ENCODE data around the gene TEX2. TPM values are rescaled to one million over a fixed set of nuclear protein-coding genes. Genes with fewer than 3 reads are reported as not detected.

TEX2 gene
- total RNA-seq, 6 donors from 2014 or later, result 42.3 to 96.1 (median 53.4) TPM

GRCh38 chr17:64261417-64262145 is 1.5 kb downstream of the TEX2 start:
- 51 to 57% methylated on average over 6 of the region's 6 CpGs for WGBS, 2 donors

GRCh38 chr17:64260886-64261285 is 2.2 kb downstream of the TEX2 start:
- Histone ChIP-seq H3K4me1 (peaks cover 18 to 38% (median 34%) of the 10 kb centered on the region in 4 donors), H3K36me3 (no peaks in the 10 kb centered on the region), H3K4me3 (peak overlapping the region in 1 of 4 donors; percentile 85), H3K27ac (no peak overlapping the region), H3K9me3 (no peaks in the 10 kb centered on the region), H3K27me3 (no peaks in the 10 kb centered on the region)
- ATAC-seq (ENCODE audit: low FRiP score in 2 of 2) (no peak), DNase-seq (no peak)
- 54 to 56% methylated on average over 1 of the region's 1 CpG for WGBS, 2 donors
- no peak for TF ChIP-seq POLR2AphosphoS5 (IDR thresholded peaks at IDR 0.05)
- no peak for TF ChIP-seq POLR2A (IDR thresholded peaks at IDR 0.05)
- TF ChIP-seq CTCF (IDR thresholded peaks at IDR 0.05), result no peak
- no peak for TF ChIP-seq EP300 (IDR thresholded peaks at IDR 0.05)

More at GRCh38 chr17:64261417-64262145, 1.5 kb downstream of the TEX2 start:
- Histone ChIP-seq H3K27ac (peak overlapping the region; percentile 86 to 94 (median 90)), H3K4me3 (peak overlapping the region; percentile 80 to 96 (median 90)), H3K36me3 (no peaks in the 10 kb centered on the region), H3K27me3 (no peaks in the 10 kb centered on the region), H3K4me1 (peaks cover 18 to 35% (median 31%) of the 10 kb centered on the region in 4 donors), H3K9me3 (no peaks in the 10 kb centered on the region)
- no peak for TF ChIP-seq POLR2A (IDR thresholded peaks at IDR 0.05)
- no peak for TF ChIP-seq POLR2AphosphoS5 (IDR thresholded peaks at IDR 0.05)
- no peak for TF ChIP-seq EP300 (IDR thresholded peaks at IDR 0.05)
- TF ChIP-seq CTCF (IDR thresholded peaks at IDR 0.05), result no peak
- DNase-seq, result no peak
- no peak for ATAC-seq (ENCODE audit: low FRiP score in 2 of 2)

- WGBS, 2 donors, result 38 to 50% methylated on average over 3 of the region's 3 CpGs
- ATAC-seq (ENCODE audit: low FRiP score in 2 of 2) (no peak), DNase-seq (peak in 1 of 2 donors; percentile 39)
- no peaks in the 10 kb centered on the region for H3K9me3 ChIP-seq
- H3K4me1 ChIP-seq, result peaks cover 18 to 38% (median 34%) of the 10 kb centered on the region in 4 donors
- H3K27me3 ChIP-seq, result no peaks in the 10 kb centered on the region
- no peak overlapping the region for H3K27ac ChIP-seq
- TF ChIP-seq EP300 (IDR thresholded peaks at IDR 0.05) (no peak), CTCF (IDR thresholded peaks at IDR 0.05) (no peak), POLR2AphosphoS5 (IDR thresholded peaks at IDR 0.05) (no peak), POLR2A (IDR thresholded peaks at IDR 0.05) (no peak)
- H3K4me3 ChIP-seq, result no peak overlapping the region
- H3K36me3 ChIP-seq, result no peaks in the 10 kb centered on the region
These were observed 3.1 kb downstream of the TEX2 start for GRCh38 chr17:64259922-64260321.

GRCh38 chr17:64259426-64259825 is 3.6 kb downstream of the TEX2 start:
- Histone ChIP-seq H3K4me3 (no peak overlapping the region), H3K4me1 (peaks cover 18 to 38% (median 34%) of the 10 kb centered on the region in 4 donors), H3K27ac (no peak overlapping the region), H3K9me3 (no peaks in the 10 kb centered on the region), H3K27me3 (no peaks in the 10 kb centered on the region), H3K36me3 (no peaks in the 10 kb centered on the region)
- no peak for ATAC-seq (ENCODE audit: low FRiP score in 2 of 2)
- TF ChIP-seq POLR2AphosphoS5 (IDR thresholded peaks at IDR 0.05) (no peak), EP300 (IDR thresholded peaks at IDR 0.05) (no peak), POLR2A (IDR thresholded peaks at IDR 0.05) (no peak), CTCF (IDR thresholded peaks at IDR 0.05) (no peak)
- 94 to 96% methylated on average over 3 of the region's 3 CpGs for WGBS, 2 donors
- no peak for DNase-seq
